GM19395 (cell line): ENCODE measurements around the gene EGLN3.
"Not testable (repeated sequence)": the region's sequence is repeated elsewhere in the genome, so short reads cannot be mapped to it uniquely, and the experiment has no call there.

Experiments used
- ATAC-seq: cut with Tn5 transposase; IDR thresholded peaks from one replicate; pipeline ENCODE4 v1.9.1; 2021; ENCODE audit warnings: mild to moderate bottlenecking, moderate library complexity; ENCODE audit not compliant: unreplicated experiment

The EGLN3 gene

GRCh38 chr14:33938131-33938949 is 12.5 kb downstream of the EGLN3 start:
- ATAC-seq = peak; percentile 71

- no peak for ATAC-seq
These were observed 14.5 kb downstream of the EGLN3 start for GRCh38 chr14:33936391-33936790.

DNA sequence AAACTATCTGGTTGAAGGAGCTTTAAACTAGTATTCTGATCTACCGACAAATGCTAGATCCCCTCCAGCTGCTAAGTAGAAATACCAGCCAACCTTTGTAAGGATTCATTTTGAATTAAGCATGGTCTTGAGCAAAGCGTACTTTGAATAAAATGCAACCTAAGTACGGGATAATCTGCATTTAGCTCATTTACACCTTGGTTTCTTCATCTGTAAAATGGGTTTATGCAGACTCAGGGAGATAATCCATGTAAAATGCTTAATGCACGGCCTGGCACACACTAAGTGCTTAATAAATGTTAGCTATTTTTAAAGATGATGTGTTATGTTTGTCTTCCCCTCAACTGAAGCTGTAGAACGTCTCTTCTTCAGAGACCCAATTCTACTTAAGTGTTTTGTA is 15.9 kb downstream of the EGLN3 start:
- no peak for ATAC-seq

GRCh38 chr14:33934043-33934750 is 16.7 kb downstream of the EGLN3 start:
- no peak for ATAC-seq

DNA sequence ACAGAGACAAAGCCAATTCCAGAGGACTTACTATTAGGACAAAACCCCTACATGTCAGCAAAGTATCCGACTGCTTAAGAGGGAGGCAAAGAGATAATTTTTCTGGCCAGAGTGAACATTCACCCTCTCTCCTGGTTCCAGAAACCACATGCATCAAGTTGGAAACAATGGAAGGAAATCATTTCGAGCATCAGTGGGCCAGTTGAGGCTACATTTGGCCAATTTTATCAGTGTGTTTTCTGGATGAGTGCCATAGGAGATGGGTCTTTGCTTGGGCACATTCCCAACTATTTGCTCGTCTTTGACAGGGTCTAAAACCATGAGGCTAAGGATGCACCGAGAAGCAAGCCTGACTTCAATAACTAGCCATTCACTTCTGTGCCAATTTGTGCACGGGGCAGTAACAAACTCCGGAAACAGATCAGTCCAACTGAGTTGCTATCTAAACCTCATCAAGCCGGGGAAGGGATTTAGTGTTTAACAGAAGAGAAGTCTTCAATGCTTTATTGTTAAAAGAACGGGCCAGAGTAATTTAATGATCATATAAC is 17.4 kb downstream of the EGLN3 start:
- no peak for ATAC-seq

DNA sequence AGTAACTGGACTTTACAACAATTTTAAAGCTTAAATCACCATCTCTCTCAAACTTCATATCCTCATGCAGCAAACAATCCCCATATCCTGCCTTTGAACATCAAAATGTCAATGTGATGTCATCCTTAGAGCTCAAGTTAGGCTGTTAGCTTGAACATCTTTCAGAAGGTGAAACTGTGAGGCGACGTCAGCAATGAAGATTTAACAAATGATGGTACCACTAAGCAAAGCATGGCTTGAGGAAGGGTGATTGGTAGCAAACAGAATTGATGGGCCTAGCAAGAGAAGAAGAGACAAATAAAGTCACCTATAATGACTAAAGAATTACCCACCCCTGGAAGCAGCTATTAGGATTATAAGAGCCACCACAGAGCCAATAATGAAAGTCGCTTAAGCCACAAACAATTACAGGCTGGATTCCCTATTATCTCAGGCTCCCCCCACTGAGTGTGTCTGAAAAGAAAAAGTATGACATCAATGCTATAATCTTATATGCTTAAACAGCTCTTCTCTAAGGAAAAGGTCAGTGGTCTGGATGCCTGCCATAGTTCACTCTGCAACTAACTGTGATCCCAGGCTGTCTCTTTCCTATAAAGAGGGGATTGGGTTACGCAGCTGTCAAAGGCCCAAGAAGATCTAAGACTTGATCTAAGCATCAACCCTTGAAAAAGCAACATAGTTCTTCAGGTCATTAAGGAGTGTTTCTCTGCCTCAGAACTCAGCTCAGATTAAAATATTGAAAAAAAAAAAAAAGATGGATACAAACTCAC is 18.1 kb downstream of the EGLN3 start:
- ATAC-seq = no peak

- ATAC-seq = no peak
These were observed 18.8 kb downstream of the EGLN3 start for GRCh38 chr14:33932033-33932432.

GRCh38 chr14:33931461-33931860 is 19.4 kb downstream of the EGLN3 start:
- ATAC-seq = no peak

- no peak for ATAC-seq
These were observed 20.4 kb downstream of the EGLN3 start for GRCh38 chr14:33930439-33930838.

- ATAC-seq = no peak
These were observed 21.0 kb downstream of the EGLN3 start for GRCh38 chr14:33929799-33930408.

GRCh38 chr14:33928895-33929294 is 22.0 kb downstream of the EGLN3 start:
- no peak for ATAC-seq

GRCh38 chr14:33927944-33928343 is 22.9 kb downstream of the EGLN3 start:
- no peak for ATAC-seq

DNA sequence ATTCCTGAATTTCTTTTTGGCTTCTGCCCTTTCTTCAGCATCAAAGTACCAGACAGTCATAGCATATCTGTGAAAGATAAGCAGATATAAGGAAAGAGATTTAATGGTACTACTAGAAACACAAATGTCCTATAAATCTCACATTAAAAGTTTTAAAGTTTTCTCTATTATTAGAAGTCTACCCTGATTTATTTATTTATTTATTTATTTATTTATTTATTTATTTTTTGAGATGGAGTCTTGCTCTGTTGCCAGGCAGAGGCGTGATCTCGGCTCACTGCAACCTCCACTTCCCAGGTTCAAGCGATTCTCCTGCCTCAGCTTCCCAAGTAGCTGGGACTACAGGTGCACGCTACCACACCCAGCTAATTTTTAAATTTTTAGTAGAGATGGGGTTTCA is 23.9 kb downstream of the EGLN3 start:
- not testable (repeated sequence) for ATAC-seq

DNA sequence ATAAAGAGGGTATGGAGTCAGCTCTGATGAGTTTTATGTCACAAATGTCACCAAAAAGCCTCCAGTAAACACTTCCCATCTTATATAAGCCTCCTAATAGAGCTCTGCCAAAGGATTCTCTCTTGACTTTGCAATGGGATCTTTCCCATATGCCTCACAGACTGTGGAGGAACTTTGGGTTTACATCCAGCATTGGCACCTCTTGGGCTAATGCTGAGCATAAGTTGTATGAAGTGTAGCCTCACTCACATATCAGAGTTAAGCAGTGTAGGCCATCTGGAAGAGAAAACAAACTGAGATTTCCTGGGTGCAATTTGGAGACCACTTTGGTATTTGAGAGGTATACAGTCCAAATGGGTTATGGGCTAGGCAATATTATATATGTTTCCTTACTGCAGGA is 24.9 kb downstream of the EGLN3 start:
- ATAC-seq = no peak

DNA sequence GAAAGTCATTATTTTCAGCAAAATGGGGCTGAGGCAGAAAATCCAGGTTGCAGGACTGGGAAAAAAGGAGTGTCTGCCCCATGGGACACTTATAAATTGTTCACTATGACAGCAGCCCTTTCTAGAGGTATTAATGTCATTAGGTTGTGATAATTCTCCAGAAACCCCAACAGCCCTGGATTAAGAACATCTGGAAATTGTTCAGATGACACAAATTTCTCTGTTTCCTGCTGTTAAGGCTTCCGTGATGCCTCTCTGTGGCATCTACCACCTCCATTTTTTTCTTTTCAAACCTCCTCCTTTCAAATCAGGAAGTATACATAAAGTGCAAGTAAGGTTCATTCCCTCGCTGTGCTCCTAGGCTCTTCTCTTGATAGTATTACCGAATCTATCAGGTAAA is 25.6 kb downstream of the EGLN3 start:
- ATAC-seq = no peak

- ATAC-seq = no peak
These were observed 26.2 kb downstream of the EGLN3 start for GRCh38 chr14:33924566-33925100.

DNA sequence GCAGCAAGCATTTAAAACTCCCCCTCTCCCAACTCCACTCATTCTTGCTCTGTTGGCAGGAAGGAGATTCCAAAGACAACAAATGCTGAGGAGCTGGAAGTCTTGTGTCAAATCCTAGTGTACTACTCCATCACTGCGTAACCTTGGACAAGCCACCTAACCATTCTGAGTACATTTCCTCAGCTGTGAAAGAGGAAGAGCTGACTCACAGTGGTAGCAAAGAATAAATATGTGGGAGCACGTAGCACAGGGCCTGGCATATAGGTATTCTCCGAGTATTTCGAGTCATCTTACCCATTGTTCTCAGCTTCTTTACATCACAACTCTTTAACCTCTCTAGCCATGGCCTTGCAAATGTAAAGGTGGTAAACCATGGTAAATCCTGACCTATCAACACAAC is 28.7 kb downstream of the EGLN3 start:
- ATAC-seq = no peak

DNA sequence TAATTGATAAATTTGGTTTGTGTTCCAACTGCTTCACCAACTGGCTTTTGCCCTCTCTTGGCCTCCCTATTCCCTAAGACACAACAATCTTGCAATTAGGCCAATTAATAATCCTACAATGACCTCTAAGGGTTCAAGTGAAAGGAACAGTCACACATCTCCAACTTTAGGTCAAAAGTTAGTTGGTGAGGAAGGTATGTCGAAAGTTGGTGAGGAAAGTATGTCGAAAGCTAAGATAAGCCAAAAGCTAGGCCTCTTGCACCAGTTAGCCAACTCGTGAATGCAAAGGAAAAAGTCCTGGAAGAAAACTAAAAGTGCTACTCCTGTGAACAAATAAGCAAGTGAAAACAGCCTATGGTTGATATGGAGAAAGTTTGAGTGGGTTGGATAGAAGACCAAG is 32.6 kb downstream of the EGLN3 start:
- no peak for ATAC-seq

GRCh38 chr14:33917661-33918060 is 33.2 kb downstream of the EGLN3 start:
- ATAC-seq = no peak

GRCh38 chr14:33916663-33917565 is 34.0 kb downstream of the EGLN3 start:
- no peak for ATAC-seq
